Thyroid gland (tissue), 4 donors: ENCODE data around the gene IL33. TPM values are rescaled to one million over a fixed set of nuclear protein-coding genes. Genes with fewer than 3 reads are reported as not detected.
A peak's percentile ranks its signal among the peaks of the same experiment; 100 is the strongest.

Experiments used
- DNase-seq, 2 donors: peaks; one replicate each; pipeline ENCODE4 v3.0.0-alpha.2; 2019
- H3K27ac ChIP-seq, 3 donors: fragments of 200-600 bp; sonication (generic); 1 replicate in 2 of 3; 2 replicates in 1 of 3; pipeline ENCODE4 v1.5.1; 2016 to 2019; ENCODE audit warnings: mild to moderate bottlenecking in 1 of 3, moderate library complexity in 1 of 3
- H3K27me3 ChIP-seq: fragments of 200-600 bp; sonication (generic); one replicate; pipeline ENCODE4 v1.5.1; 2019
- H3K36me3 ChIP-seq, 2 donors: fragments of 200-600 bp; sonication (generic); one replicate each; pipeline ENCODE4 v1.5.1; 2016 to 2019
- H3K4me1 ChIP-seq, 2 donors: fragments of 200-600 bp; sonication (generic); one replicate each; pipeline ENCODE4 v1.5.1; 2017 to 2019
- H3K4me3 ChIP-seq, 3 donors: fragments of 200-600 bp; sonication (generic); replicated peaks in 1 of 3; 1 replicate in 2 of 3; 2 replicates in 1 of 3; pipeline ENCODE4 v1.5.1; 2016; ENCODE audit warnings: mild to moderate bottlenecking in 1 of 3
- H3K9me3 ChIP-seq: fragments of 200-600 bp; sonication (generic); one replicate; pipeline ENCODE4 v1.5.1; 2017
- CTCF ChIP-seq, 6 experiments: fragments of 200-600 bp in 3 of 6; fragments of 450-650 bp in 3 of 6; sonication (generic) in 3 of 6; IDR thresholded peaks; one replicate each; pipeline ENCODE4 v1.5.1; 2016 to 2019; ENCODE audit warnings: antibody characterized with exemption in 6 of 6, mild to moderate bottlenecking in 2 of 6, inconsistent platforms in 1 of 6, moderate library complexity in 1 of 6
- POLR2A ChIP-seq, 2 donors: fragments of 450-650 bp; IDR thresholded peaks; one replicate each; pipeline ENCODE4 v1.6.1; 2017; ENCODE audit warnings: antibody characterized with exemption in 2 of 2, mild to moderate bottlenecking in 2 of 2, moderate library complexity in 1 of 2
- WGBS, 2 donors: methylation state at CpG; one replicate each; pipeline ENCODE4 v1.1.5; 2017; 5-methylcytosine and 5-hydroxymethylcytosine counted together
- intact Hi-C: fragments of 100-400 bp; cut with DNase I; formaldehyde crosslinking; loops from one replicate; pipeline ENCODE4 v1.15.1; 2023
- total RNA-seq, 4 donors: library from RNA; depleted of rRNA; stranded (reverse); fragments of >200 nt; gene quantifications; one replicate each; pipeline ENCODE4 v1.2.3, GENCODE V29; 2016

The IL33 gene
- total RNA-seq, 4 donors from 2014 or later = 15.7 to 33.9 (median 19.9) TPM

GRCh38 chr9:6230037-6230780 lies 14.6 kb downstream of the IL33 start:
- TF ChIP-seq POLR2A (IDR thresholded peaks at IDR 0.05) (no peak), CTCF (IDR thresholded peaks at IDR 0.05) (no peak)
- H3K4me1 ChIP-seq = peaks cover 35 to 52% of the 10 kb centered on the region in 2 donors
- peak in 1 of 2 donors; percentile 7 for DNase-seq
- H3K4me3 ChIP-seq = no peak overlapping the region
- intact Hi-C loops = no loop called here
- 81 to 90% methylated on average over 2 of the region's 2 CpGs for WGBS, 2 donors
- H3K9me3 ChIP-seq = no peaks in the 10 kb centered on the region
- no peaks in the 10 kb centered on the region for H3K27me3 ChIP-seq
- no peaks in the 10 kb centered on the region for H3K36me3 ChIP-seq
- peak overlapping the region in 2 of 3 donors; percentile 83 for H3K27ac ChIP-seq

GRCh38 chr9:6232336-6232945 lies 16.8 kb downstream of the IL33 start:
- no peaks in the 10 kb centered on the region for H3K36me3 ChIP-seq
- no peak for DNase-seq

GRCh38 chr9:6234014-6234413 lies 18.4 kb downstream of the IL33 start:
- 67 to 70% methylated on average over 1 of the region's 1 CpG for WGBS, 2 donors
- Histone ChIP-seq H3K27me3 (no peaks in the 10 kb centered on the region), H3K27ac (no peak overlapping the region), H3K4me3 (no peak overlapping the region), H3K36me3 (no peaks in the 10 kb centered on the region), H3K4me1 (peaks cover 13 to 15% of the 10 kb centered on the region in 2 donors), H3K9me3 (no peaks in the 10 kb centered on the region)
- DNase-seq = no peak
- TF ChIP-seq CTCF (IDR thresholded peaks at IDR 0.05) = no peak
- no peak for TF ChIP-seq POLR2A (IDR thresholded peaks at IDR 0.05)
- intact Hi-C loops = no loop called here

More at GRCh38 chr9:6232336-6232945, 16.8 kb downstream of the IL33 start:
- Histone ChIP-seq H3K27me3 (no peaks in the 10 kb centered on the region), H3K4me1 (peaks cover 26 to 31% of the 10 kb centered on the region in 2 donors), H3K9me3 (no peaks in the 10 kb centered on the region), H3K27ac (no peak overlapping the region), H3K4me3 (no peak overlapping the region)
- TF ChIP-seq CTCF (IDR thresholded peaks at IDR 0.05) (no peak), POLR2A (IDR thresholded peaks at IDR 0.05) (no peak)
- intact Hi-C loops = no loop called here

GRCh38 chr9:6237267-6237666 lies 21.7 kb downstream of the IL33 start:
- no peaks in the 10 kb centered on the region for H3K36me3 ChIP-seq
- H3K27ac ChIP-seq = no peak overlapping the region
- no peaks in the 10 kb centered on the region for H3K4me1 ChIP-seq
- 92 to 94% methylated on average over 2 of the region's 2 CpGs for WGBS, 2 donors
- no peak for TF ChIP-seq CTCF (IDR thresholded peaks at IDR 0.05)
- TF ChIP-seq POLR2A (IDR thresholded peaks at IDR 0.05) = no peak
- no peaks in the 10 kb centered on the region for H3K9me3 ChIP-seq
- intact Hi-C loops = no loop called here
- no peak overlapping the region for H3K4me3 ChIP-seq
- no peak for DNase-seq
- no peaks in the 10 kb centered on the region for H3K27me3 ChIP-seq

GRCh38 chr9:6239048-6239461 lies 23.4 kb downstream of the IL33 start:
- Histone ChIP-seq H3K4me1 (no peaks in the 10 kb centered on the region), H3K36me3 (no peaks in the 10 kb centered on the region), H3K4me3 (no peak overlapping the region), H3K27me3 (no peaks in the 10 kb centered on the region), H3K9me3 (no peaks in the 10 kb centered on the region), H3K27ac (no peak overlapping the region)
- 86 to 91% methylated on average over 5 of the region's 5 CpGs for whole genome bisulfite sequencing, 2 donors
- DNase-seq = no peak
- TF ChIP-seq POLR2A (IDR thresholded peaks at IDR 0.05) = no peak
- no peak for TF ChIP-seq CTCF (IDR thresholded peaks at IDR 0.05)
- intact Hi-C loops = no loop called here
